COLO829 (cell line): ENCODE measurements around the gene NUBP2.

Experiments used
- DNase-seq: peaks from one replicate; pipeline ENCODE4 v3.0.0; 2012; ENCODE audit warnings: low spot score

Gene NUBP2

DNA sequence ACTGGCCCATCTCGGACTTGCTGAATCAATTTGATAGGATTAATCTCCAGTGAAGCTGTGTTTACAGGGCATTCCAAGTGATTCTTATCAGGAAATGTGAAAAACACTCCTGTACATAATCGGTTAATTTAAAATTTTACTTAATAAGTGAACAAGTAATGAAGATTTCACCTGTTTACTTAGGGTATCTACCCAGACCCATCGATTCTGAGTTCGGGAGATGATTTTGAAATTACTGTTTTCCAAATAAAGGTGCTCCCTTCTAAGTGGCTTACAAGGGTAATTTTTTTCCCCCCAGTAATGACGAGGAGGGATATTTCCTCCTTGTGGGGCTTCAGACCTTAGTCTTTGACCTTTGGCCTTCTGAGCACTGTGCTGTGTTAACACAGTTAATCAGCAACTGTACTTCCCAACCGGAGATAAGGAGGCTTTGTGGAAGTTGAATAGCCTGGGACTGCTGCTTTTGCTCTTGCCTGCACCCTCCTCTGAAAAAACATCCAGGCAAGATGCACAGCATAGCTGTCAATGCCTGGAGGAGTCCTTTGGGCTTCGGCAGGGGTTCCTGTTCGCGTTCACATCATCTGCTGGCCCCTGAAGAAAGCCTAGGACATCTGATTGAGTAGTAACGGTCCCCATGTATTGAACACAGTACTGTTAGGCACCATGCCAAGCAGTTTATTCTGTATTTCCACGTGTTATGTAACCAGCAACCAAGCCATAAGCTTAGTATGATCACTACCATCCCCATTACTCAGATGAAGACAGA is 46.1 kb downstream of the NUBP2 start:
- no peak for DNase-seq

- no peak for DNase-seq
Observed at GRCh38 chr16:1830213-1830612, 47.5 kb downstream of the NUBP2 start.

DNA sequence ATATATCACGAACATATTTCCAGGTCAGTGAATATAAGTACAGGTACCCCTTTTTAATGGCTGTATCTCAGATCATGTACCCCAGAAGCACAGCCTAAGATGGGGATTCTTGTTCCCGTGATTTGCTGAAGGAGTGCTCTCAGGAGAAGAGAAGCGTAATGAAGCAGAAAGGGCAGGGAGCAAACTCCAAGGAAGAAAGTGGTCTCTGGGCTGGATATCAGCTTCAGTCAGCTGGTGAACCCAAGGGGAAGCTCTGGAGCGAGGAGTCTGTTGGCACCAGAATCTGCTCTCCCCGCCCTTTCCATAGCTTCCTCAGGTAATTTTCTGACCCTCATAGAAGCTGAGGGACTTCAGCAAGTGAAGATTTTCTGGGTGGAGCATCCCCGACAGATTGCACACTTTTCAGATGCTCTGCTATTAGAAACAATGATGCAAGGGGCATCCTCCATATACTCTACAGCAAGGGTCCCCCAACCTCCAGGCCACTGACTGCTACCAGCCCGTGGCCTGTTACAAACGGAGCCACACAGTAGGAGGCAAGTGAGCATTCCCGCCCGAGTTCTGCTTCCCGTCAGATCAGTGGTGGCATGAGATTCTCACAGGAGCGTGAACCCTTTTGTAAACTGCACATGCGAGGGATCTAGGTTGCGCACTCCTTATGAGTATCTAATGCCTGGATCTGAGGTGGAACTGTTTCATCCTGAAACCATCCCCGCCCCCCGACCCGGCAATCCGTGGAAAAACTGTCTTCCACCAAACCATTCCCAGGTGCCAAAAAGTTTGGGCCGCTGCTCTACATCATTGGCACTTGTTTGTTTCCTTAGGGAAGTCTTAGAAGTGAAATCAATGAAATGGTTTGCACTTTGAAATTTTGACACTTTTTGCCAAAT is 48.7 kb downstream of the NUBP2 start:
- DNase-seq, result no peak

- no peak for DNase-seq
Observed at GRCh38 chr16:1832838-1833454, 50.2 kb downstream of the NUBP2 start.

GRCh38 chr16:1834096-1834495 is 51.3 kb downstream of the NUBP2 start:
- no peak for DNase-seq
